SH-SY5Y (cell line): ENCODE results near the gene KRTAP24-1.

Experiments
- GATA2 ChIP-seq: IDR thresholded peaks from 2 replicates; pipeline ENCODE4 v1.6.1; 2011; ENCODE audit warnings: mild to moderate bottlenecking, low read depth, low read length
- GATA3 ChIP-seq: IDR thresholded peaks from 2 replicates; pipeline ENCODE4 v1.6.1; 2011; ENCODE audit warnings: low read depth, mild to moderate bottlenecking, low read length, moderate library complexity

GRCh38 chr21:30255679-30256078 is 27.1 kb downstream of the KRTAP24-1 start:
- TF ChIP-seq GATA2 = no peak
- no peak for TF ChIP-seq GATA3
